Measurements from ENCODE around the gene FAP. TPM values are rescaled to one million over a fixed set of nuclear protein-coding genes. Genes with fewer than 3 reads are reported as not detected.

Gene FAP
- total RNA-seq, 4 donors from 2014 or later: 2.1 to 16.7 (median 8.9) TPM

DNA sequence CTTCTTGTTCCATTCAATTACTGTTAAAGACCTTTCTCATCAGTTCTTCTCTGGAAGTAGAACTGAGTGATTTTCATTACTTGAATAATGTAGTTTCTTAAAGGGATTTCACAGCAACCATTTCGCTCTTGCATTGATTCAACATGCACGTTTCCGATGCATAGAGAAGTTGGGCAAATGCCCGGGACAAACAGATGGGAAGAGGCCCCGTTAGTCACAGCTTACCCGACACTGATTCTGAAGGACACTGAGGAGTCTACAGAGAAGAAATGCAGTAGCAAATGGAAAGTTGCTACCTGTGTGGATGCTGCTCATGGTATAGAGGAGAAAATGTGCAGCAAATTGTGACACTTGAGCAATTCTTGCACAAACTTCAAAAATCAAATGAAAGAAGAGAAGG is 58.9 kb downstream of the FAP start:
- Histone ChIP-seq H3K36me3 (no peaks in the 10 kb centered on the region), H3K27me3 (no peaks in the 10 kb centered on the region), H3K9me3 (no peaks in the 10 kb centered on the region), H3K4me3 (replicated peaks in 1 of 3) (no peak overlapping the region), H3K4me1 (no peaks in the 10 kb centered on the region), H3K27ac (no peak overlapping the region)
- TF ChIP-seq, protein P1, sequence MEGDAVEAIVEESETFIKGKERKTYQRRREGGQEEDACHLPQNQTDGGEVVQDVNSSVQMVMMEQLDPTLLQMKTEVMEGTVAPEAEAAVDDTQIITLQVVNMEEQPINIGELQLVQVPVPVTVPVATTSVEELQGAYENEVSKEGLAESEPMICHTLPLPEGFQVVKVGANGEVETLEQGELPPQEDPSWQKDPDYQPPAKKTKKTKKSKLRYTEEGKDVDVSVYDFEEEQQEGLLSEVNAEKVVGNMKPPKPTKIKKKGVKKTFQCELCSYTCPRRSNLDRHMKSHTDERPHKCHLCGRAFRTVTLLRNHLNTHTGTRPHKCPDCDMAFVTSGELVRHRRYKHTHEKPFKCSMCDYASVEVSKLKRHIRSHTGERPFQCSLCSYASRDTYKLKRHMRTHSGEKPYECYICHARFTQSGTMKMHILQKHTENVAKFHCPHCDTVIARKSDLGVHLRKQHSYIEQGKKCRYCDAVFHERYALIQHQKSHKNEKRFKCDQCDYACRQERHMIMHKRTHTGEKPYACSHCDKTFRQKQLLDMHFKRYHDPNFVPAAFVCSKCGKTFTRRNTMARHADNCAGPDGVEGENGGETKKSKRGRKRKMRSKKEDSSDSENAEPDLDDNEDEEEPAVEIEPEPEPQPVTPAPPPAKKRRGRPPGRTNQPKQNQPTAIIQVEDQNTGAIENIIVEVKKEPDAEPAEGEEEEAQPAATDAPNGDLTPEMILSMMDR (IDR thresholded peaks at IDR 0.05): no peak
- no peak for TF ChIP-seq POLR2A (IDR thresholded peaks at IDR 0.05)
- DNase-seq: no peak
- intact Hi-C loops (cut with DNase I): no loop called here
- 93 to 94% methylated on average over 6 of the region's 6 CpGs for WGBS, 2 donors

DNA sequence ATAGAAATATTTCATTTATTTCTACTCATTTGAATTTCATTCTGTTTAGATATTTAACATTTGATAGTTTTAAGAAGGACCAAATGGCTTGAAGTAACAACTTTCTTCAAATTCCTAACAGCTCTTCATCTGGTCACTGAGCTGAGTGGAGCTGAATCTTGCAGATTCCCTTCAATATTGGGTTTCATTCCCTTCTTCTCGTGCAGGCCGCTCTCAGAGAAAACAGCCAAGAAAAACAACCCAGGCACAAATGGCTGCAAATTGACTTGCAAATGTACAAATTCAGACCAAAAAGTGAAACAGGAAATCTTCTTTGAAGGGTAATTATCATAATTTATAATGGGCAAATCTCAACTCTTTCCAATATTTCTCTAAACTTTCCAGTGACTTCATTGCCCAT is 60.9 kb downstream of the FAP start:
- Histone ChIP-seq H3K9me3 (no peaks in the 10 kb centered on the region), H3K36me3 (no peaks in the 10 kb centered on the region), H3K27ac (no peak overlapping the region), H3K27me3 (no peaks in the 10 kb centered on the region), H3K4me1 (no peaks in the 10 kb centered on the region), H3K4me3 (replicated peaks in 1 of 3) (no peak overlapping the region)
- TF ChIP-seq POLR2A (IDR thresholded peaks at IDR 0.05): no peak
- TF ChIP-seq, protein P1 (IDR thresholded peaks at IDR 0.05): no peak
- DNase-seq: no peak
- intact Hi-C loops (cut with DNase I): no loop called here
- WGBS, 2 donors: 49 to 53% methylated on average over 2 of the region's 2 CpGs

DNA sequence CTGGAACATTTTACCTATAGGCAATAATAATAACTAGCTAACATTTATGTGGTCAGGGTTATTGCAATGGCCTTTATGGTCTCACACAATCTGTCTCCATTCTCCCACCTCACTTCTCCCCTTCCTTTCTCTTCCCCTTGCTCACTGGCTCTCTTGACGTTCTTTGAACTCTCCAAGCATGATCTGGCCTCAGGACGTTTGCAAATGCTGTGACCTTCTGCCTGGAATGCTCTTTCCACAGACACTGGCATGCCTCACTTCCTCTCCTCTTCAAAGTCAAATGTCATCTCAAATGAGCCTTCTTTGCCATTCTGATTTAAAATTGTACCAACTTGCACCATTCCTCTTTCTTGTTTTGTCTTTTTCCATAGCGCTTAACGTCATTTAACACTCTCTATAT is 65.9 kb downstream of the FAP start:
- intact Hi-C loops (cut with DNase I): no loop called here
- TF ChIP-seq, protein P1 (IDR thresholded peaks at IDR 0.05): no peak
- no peaks in the 10 kb centered on the region for H3K4me1 ChIP-seq
- H3K4me3 ChIP-seq (replicated peaks in 1 of 3): no peak overlapping the region
- no peaks in the 10 kb centered on the region for H3K36me3 ChIP-seq
- DNase-seq: no peak
- H3K9me3 ChIP-seq: no peaks in the 10 kb centered on the region
- WGBS, 2 donors: 69 to 71% methylated on average over 4 of the region's 4 CpGs
- H3K27ac ChIP-seq: no peak overlapping the region
- no peaks in the 10 kb centered on the region for H3K27me3 ChIP-seq

DNA sequence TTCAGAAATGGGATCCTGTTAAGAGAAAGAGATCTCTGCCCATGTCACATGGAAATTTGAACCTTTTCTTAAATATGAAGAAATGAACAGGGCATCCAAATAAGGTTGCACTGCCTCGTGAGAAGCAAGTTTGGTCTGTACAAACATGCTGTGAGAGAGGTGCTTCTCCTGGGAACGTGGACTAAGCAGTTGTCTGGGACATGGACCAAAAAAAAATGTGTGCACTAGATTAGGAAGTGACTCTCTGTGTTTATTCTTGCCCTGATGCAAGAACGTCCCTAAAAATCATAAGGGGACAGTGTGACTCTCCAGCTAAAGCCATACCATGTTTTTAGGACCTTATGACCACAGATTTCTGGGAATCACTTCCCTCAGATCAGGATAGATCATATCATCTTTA is 67.5 kb downstream of the FAP start:
- intact Hi-C loops (cut with DNase I): no loop called here
- 13 to 17% methylated on average over 3 of the region's 3 CpGs for WGBS, 2 donors
- Histone ChIP-seq H3K27me3 (no peaks in the 10 kb centered on the region), H3K36me3 (no peaks in the 10 kb centered on the region), H3K27ac (no peak overlapping the region), H3K9me3 (no peaks in the 10 kb centered on the region), H3K4me1 (no peaks in the 10 kb centered on the region), H3K4me3 (replicated peaks in 1 of 3) (no peak overlapping the region)
- no peak for DNase-seq
- TF ChIP-seq, protein P1 (IDR thresholded peaks at IDR 0.05): no peak
- TF ChIP-seq POLR2A (IDR thresholded peaks at IDR 0.05): no peak

DNA sequence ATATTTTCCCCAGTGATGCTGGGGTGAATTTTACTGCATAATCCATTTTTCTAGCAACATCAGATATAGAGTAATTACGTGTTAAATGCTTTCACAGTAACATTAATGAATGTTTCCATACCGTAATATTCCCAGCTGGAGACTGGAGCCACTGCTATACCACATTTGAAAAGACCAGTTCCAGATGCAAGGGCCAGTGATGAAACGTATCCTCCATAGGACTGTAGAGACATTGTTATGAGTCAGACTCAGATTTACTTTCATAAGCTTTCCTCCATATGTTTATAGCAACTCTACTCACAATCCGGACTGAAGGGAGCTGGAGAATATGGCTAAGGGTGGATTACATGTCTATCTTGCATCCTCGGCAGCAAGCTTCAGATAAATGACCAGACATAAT is 68.5 kb downstream of the FAP start:
- intact Hi-C loops (cut with DNase I): no loop called here
- no peaks in the 10 kb centered on the region for H3K27me3 ChIP-seq
- no peaks in the 10 kb centered on the region for H3K36me3 ChIP-seq
- H3K27ac ChIP-seq: no peak overlapping the region
- H3K4me3 ChIP-seq (replicated peaks in 1 of 3): no peak overlapping the region
- no peaks in the 10 kb centered on the region for H3K4me1 ChIP-seq
- no peak for DNase-seq
- H3K9me3 ChIP-seq: no peaks in the 10 kb centered on the region
- 92 to 96% methylated on average over 5 of the region's 5 CpGs for WGBS, 2 donors
- no peak for TF ChIP-seq POLR2A (IDR thresholded peaks at IDR 0.05)
- TF ChIP-seq, protein P1 (IDR thresholded peaks at IDR 0.05): no peak

Data from thyroid gland (tissue), 4 donors.